Gastroesophageal sphincter (tissue), 4 donors: ENCODE measurements around the gene MATK. TPM values are rescaled to one million over a fixed set of nuclear protein-coding genes. Genes with fewer than 3 reads are reported as not detected.
"Not testable (repeated sequence)": the region's sequence is repeated elsewhere in the genome, so short reads cannot be mapped to it uniquely, and the experiment has no call there.

Experiments
- ATAC-seq: fragments of 150-250 bp; one replicate; pipeline ENCODE4 v1.9.1; 2016; ENCODE audit warnings: mild to moderate bottlenecking, moderate library complexity
- H3K27ac ChIP-seq, 4 donors: fragments of 200-600 bp; sonication (generic) in 3 of 4; 1 replicate in 3 of 4; 2 replicates in 1 of 4; pipeline ENCODE4 v1.5.1; 2016 to 2019
- H3K27me3 ChIP-seq: fragments of 200-600 bp; sonication (generic); one replicate; pipeline ENCODE4 v1.5.1; 2019
- H3K36me3 ChIP-seq, 2 donors: fragments of 200-600 bp; sonication (generic); one replicate each; pipeline ENCODE4 v1.5.1; 2019; ENCODE audit warnings: control low read depth in 1 of 2
- H3K4me1 ChIP-seq, 3 donors: fragments of 200-600 bp; sonication (generic); 1 replicate in 2 of 3; 2 replicates in 1 of 3; pipeline ENCODE4 v1.5.1; 2016 to 2019; ENCODE audit warnings: control low read depth in 2 of 3
- H3K4me3 ChIP-seq, 2 donors: fragments of 200-600 bp; sonication (generic); one replicate each; pipeline ENCODE4 v1.5.1; 2019; ENCODE audit warnings: mild to moderate bottlenecking in 1 of 2, moderate library complexity in 1 of 2
- H3K9me3 ChIP-seq, 3 donors: fragments of 200-600 bp; sonication (generic); one replicate each; pipeline ENCODE4 v1.5.1; 2017 to 2019; ENCODE audit warnings: control low read depth in 2 of 3
- CTCF ChIP-seq, 4 experiments: fragments of 200-600 bp in 2 of 4; fragments of 450-650 bp in 2 of 4; sonication (generic) in 1 of 4; IDR thresholded peaks; one replicate each; pipeline ENCODE4 v1.5.1; 2017 to 2019; ENCODE audit warnings: antibody characterized with exemption in 4 of 4, mild to moderate bottlenecking in 2 of 4, moderate library complexity in 2 of 4
- EP300 ChIP-seq: sonication (generic); formaldehyde crosslinking; IDR thresholded peaks from one replicate; pipeline ENCODE4 v1.6.1; 2017; ENCODE audit warnings: antibody characterized with exemption, mild to moderate bottlenecking
- POLR2A ChIP-seq, 2 donors: fragments of 450-650 bp; IDR thresholded peaks; one replicate each; pipeline ENCODE4 v1.6.1; 2017; ENCODE audit warnings: antibody characterized with exemption in 2 of 2, mild to moderate bottlenecking in 2 of 2, moderate library complexity in 1 of 2
- POLR2AphosphoS5 ChIP-seq: sonication (generic); formaldehyde crosslinking; IDR thresholded peaks from one replicate; pipeline ENCODE4 v1.6.1; 2017; ENCODE audit warnings: antibody characterized with exemption
- WGBS, 2 donors: methylation state at CpG; one replicate each; pipeline ENCODE4 v1.1.5; 2018; ENCODE audit warnings: low coverage in 1 of 2; 5-methylcytosine and 5-hydroxymethylcytosine counted together
- total RNA-seq, 4 donors: library from RNA; depleted of rRNA; stranded (reverse); fragments of >200 nt; gene quantifications; one replicate each; pipeline ENCODE4 v1.1.0, GENCODE V29; 2016

MATK gene
- total RNA-seq, 4 donors from 2014 or later: 0.47 to 5.0 (median 1.7) TPM

GRCh38 chr19:3768748-3769099 lies 17.5 kb downstream of the MATK start:
- no peak overlapping the region for H3K27ac ChIP-seq
- H3K9me3 ChIP-seq: no peaks in the 10 kb centered on the region
- TF ChIP-seq POLR2A (IDR thresholded peaks at IDR 0.05) (no peak), POLR2AphosphoS5 (no peak), CTCF (IDR thresholded peaks at IDR 0.05) (no peak), EP300 (no peak)
- peaks cover 11% of the 10 kb centered on the region for H3K27me3 ChIP-seq
- WGBS, 2 donors: 89 to 93% methylated on average over 6 to 7 of the region's 7 CpGs
- no peak overlapping the region for H3K4me3 ChIP-seq
- no peak for ATAC-seq
- H3K36me3 ChIP-seq: peaks cover 0 to 57% of the 10 kb centered on the region in 2 donors
- H3K4me1 ChIP-seq: peaks cover 0 to 6% (median 0%) of the 10 kb centered on the region in 3 donors

GRCh38 chr19:3768015-3768747 lies 18.0 kb downstream of the MATK start:
- Histone ChIP-seq H3K27me3 (peaks cover 11% of the 10 kb centered on the region), H3K4me1 (peaks cover 0 to 12% (median 3%) of the 10 kb centered on the region in 3 donors), H3K4me3 (no peak overlapping the region), H3K27ac (no peak overlapping the region), H3K36me3 (peaks cover 0 to 57% of the 10 kb centered on the region in 2 donors), H3K9me3 (no peaks in the 10 kb centered on the region)
- TF ChIP-seq EP300 (no peak), POLR2AphosphoS5 (no peak), POLR2A (IDR thresholded peaks at IDR 0.05) (no peak), CTCF (IDR thresholded peaks at IDR 0.05) (no peak)
- no peak for ATAC-seq
- WGBS, 2 donors: 80 to 83% methylated on average over 1 to 5 of the region's 25 CpGs

GRCh38 chr19:3767050-3767449 lies 19.1 kb downstream of the MATK start:
- H3K4me3 ChIP-seq: no peak overlapping the region
- no peaks in the 10 kb centered on the region for H3K9me3 ChIP-seq
- H3K36me3 ChIP-seq: peaks cover 0 to 57% of the 10 kb centered on the region in 2 donors
- WGBS, 2 donors: 81% methylated on average over 5 of the region's 23 CpGs; no CpG with 5 or more reads in 1 of the 2 donors
- no peak overlapping the region for H3K27ac ChIP-seq
- peaks cover 9% of the 10 kb centered on the region for H3K27me3 ChIP-seq
- TF ChIP-seq EP300 (no peak), POLR2AphosphoS5 (no peak), CTCF (IDR thresholded peaks at IDR 0.05) (no peak)
- H3K4me1 ChIP-seq: peaks cover 0 to 18% (median 4%) of the 10 kb centered on the region in 3 donors
- no peak for ATAC-seq

- TF ChIP-seq POLR2A (IDR thresholded peaks at IDR 0.05) (no peak), EP300 (no peak), POLR2AphosphoS5 (no peak), CTCF (IDR thresholded peaks at IDR 0.05) (no peak)
- ATAC-seq: no peak
- 88 to 89% methylated on average over 3 to 5 of the region's 7 CpGs for WGBS, 2 donors
- Histone ChIP-seq H3K27me3 (peaks cover 3% of the 10 kb centered on the region), H3K4me3 (no peak overlapping the region), H3K4me1 (peaks cover 0 to 24% (median 4%) of the 10 kb centered on the region in 3 donors), H3K36me3 (peaks cover 0 to 57% of the 10 kb centered on the region in 2 donors), H3K27ac (no peak overlapping the region), H3K9me3 (no peaks in the 10 kb centered on the region)
Observed at GRCh38 chr19:3766520-3766919, 19.7 kb downstream of the MATK start.

GRCh38 chr19:3765757-3766156 lies 20.4 kb downstream of the MATK start:
- WGBS, 2 donors: 91% methylated on average over 5 of the region's 5 CpGs; no CpG with 5 or more reads in 1 of the 2 donors
- H3K4me3 ChIP-seq, H3K27ac ChIP-seq, ATAC-seq, H3K9me3 ChIP-seq, H3K27me3 ChIP-seq: not testable (repeated sequence)
- Histone ChIP-seq H3K4me1 (peaks cover 0 to 31% (median 7%) of the 10 kb centered on the region in 3 donors), H3K36me3 (peaks cover 0 to 57% of the 10 kb centered on the region in 2 donors)
